Measurements from ENCODE around the gene NFKBIE. TPM values are rescaled to one million over a fixed set of nuclear protein-coding genes. Genes with fewer than 3 reads are reported as not detected.
A peak's percentile ranks its signal among the peaks of the same experiment; 100 is the strongest.

The NFKBIE gene
- total and polyA plus RNA-seq, 5 donors from 2014 or later, result 3.6 to 53.8 (median 6.1) TPM

- Histone ChIP-seq H3K27me3 (ENCODE audit: control insufficient read depth, insufficient read depth, low read length) (peaks cover 9% of the 10 kb centered on the region), H3K9me3 (ENCODE audit: control insufficient read depth in 2 of 2, low read length in 2 of 2) (no peaks in the 10 kb centered on the region), H3K27ac (ENCODE audit: insufficient read depth, low read length, poor library complexity, severe bottlenecking) (no peak overlapping the region), H3K36me3 (ENCODE audit: control insufficient read depth, insufficient read depth, low read length) (no peaks in the 10 kb centered on the region), H3K4me1 (ENCODE audit: control insufficient read depth, insufficient read depth, low read length, poor library complexity, severe bottlenecking) (peaks cover 14% of the 10 kb centered on the region), H3K4me3 (ENCODE audit: low read depth, low read length) (no peak overlapping the region)
- DNase-seq (no peak), ATAC-seq (ENCODE audit: low read depth in 2 of 2) (no peak)
- H3K4me1 Mint-ChIP-seq, result peaks cover 0 to 14% (median 0%) of the 10 kb centered on the region in 4 donors
- H3K27ac Mint-ChIP-seq, result no peak overlapping the region
- H3K9me3 Mint-ChIP-seq, result peaks cover 0 to 2% (median 0%) of the 10 kb centered on the region in 7 donors
- peaks cover 62% of the 10 kb centered on the region for H3K27me3 Mint-ChIP-seq
- peaks cover 3% of the 10 kb centered on the region for H3K36me3 Mint-ChIP-seq
- no peak overlapping the region for H3K4me3 Mint-ChIP-seq
Measured at GRCh38 chr6:44275271-44275748, 10.0 kb upstream of the NFKBIE start.

GRCh38 chr6:44273617-44274016 is 8.3 kb upstream of the NFKBIE start:
- no peaks in the 10 kb centered on the region for H3K36me3 ChIP-seq (ENCODE audit: control insufficient read depth, insufficient read depth, low read length)
- no peaks in the 10 kb centered on the region for H3K9me3 ChIP-seq (ENCODE audit: control insufficient read depth in 2 of 2, low read length in 2 of 2)
- H3K4me3 Mint-ChIP-seq, result peak overlapping the region in 1 of 4 donors; percentile 90
- H3K9me3 Mint-ChIP-seq, result peaks cover 0 to 2% (median 0%) of the 10 kb centered on the region in 7 donors
- ATAC-seq (ENCODE audit: low read depth in 2 of 2), result no peak
- H3K27ac Mint-ChIP-seq, result no peak overlapping the region
- peaks cover 0 to 23% (median 10%) of the 10 kb centered on the region in 4 donors for H3K4me1 Mint-ChIP-seq
- peaks cover 23% of the 10 kb centered on the region for H3K27me3 ChIP-seq (ENCODE audit: control insufficient read depth, insufficient read depth, low read length)
- no peak overlapping the region for H3K27ac ChIP-seq (ENCODE audit: insufficient read depth, low read length, poor library complexity, severe bottlenecking)
- H3K27me3 Mint-ChIP-seq, result peaks cover 71% of the 10 kb centered on the region
- peaks cover 3% of the 10 kb centered on the region for H3K36me3 Mint-ChIP-seq
- H3K4me1 ChIP-seq (ENCODE audit: control insufficient read depth, insufficient read depth, low read length, poor library complexity, severe bottlenecking), result peaks cover 14% of the 10 kb centered on the region
- H3K4me3 ChIP-seq (ENCODE audit: low read depth, low read length), result no peak overlapping the region
- DNase-seq, result no peak

- Mint-ChIP-seq H3K9me3 (peaks cover 0 to 2% (median 0%) of the 10 kb centered on the region in 7 donors), H3K27me3 (peaks cover 70% of the 10 kb centered on the region), H3K27ac (no peak overlapping the region), H3K4me1 (peaks cover 0 to 23% (median 10%) of the 10 kb centered on the region in 4 donors), H3K4me3 (peak overlapping the region in 2 of 4 donors; percentile 16 to 90), H3K36me3 (peaks cover 3% of the 10 kb centered on the region)
- Histone ChIP-seq H3K27ac (ENCODE audit: insufficient read depth, low read length, poor library complexity, severe bottlenecking) (no peak overlapping the region), H3K27me3 (ENCODE audit: control insufficient read depth, insufficient read depth, low read length) (peaks cover 23% of the 10 kb centered on the region), H3K9me3 (ENCODE audit: control insufficient read depth in 2 of 2, low read length in 2 of 2) (no peaks in the 10 kb centered on the region), H3K36me3 (ENCODE audit: control insufficient read depth, insufficient read depth, low read length) (no peaks in the 10 kb centered on the region), H3K4me3 (ENCODE audit: low read depth, low read length) (no peak overlapping the region), H3K4me1 (ENCODE audit: control insufficient read depth, insufficient read depth, low read length, poor library complexity, severe bottlenecking) (peaks cover 14% of the 10 kb centered on the region)
- no peak for DNase-seq
- no peak for ATAC-seq (ENCODE audit: low read depth in 2 of 2)
Measured at GRCh38 chr6:44272999-44273566, 7.7 kb upstream of the NFKBIE start.

- Histone ChIP-seq H3K9me3 (ENCODE audit: control insufficient read depth in 2 of 2, low read length in 2 of 2) (no peaks in the 10 kb centered on the region), H3K27ac (ENCODE audit: insufficient read depth, low read length, poor library complexity, severe bottlenecking) (no peak overlapping the region), H3K27me3 (ENCODE audit: control insufficient read depth, insufficient read depth, low read length) (peaks cover 22% of the 10 kb centered on the region), H3K36me3 (ENCODE audit: control insufficient read depth, insufficient read depth, low read length) (no peaks in the 10 kb centered on the region), H3K4me3 (ENCODE audit: low read depth, low read length) (no peak overlapping the region), H3K4me1 (ENCODE audit: control insufficient read depth, insufficient read depth, low read length, poor library complexity, severe bottlenecking) (peaks cover 14% of the 10 kb centered on the region)
- no peak for DNase-seq
- no peak overlapping the region for H3K27ac Mint-ChIP-seq
- peak overlapping the region in 2 of 4 donors; percentile 16 to 90 for H3K4me3 Mint-ChIP-seq
- peaks cover 3% of the 10 kb centered on the region for H3K36me3 Mint-ChIP-seq
- peaks cover 0 to 2% (median 0%) of the 10 kb centered on the region in 7 donors for H3K9me3 Mint-ChIP-seq
- H3K27me3 Mint-ChIP-seq, result peaks cover 71% of the 10 kb centered on the region
- peaks cover 0 to 27% (median 13%) of the 10 kb centered on the region in 4 donors for H3K4me1 Mint-ChIP-seq
- ATAC-seq (ENCODE audit: low read depth in 2 of 2), result no peak
Measured at GRCh38 chr6:44272529-44272928, 7.2 kb upstream of the NFKBIE start.

GRCh38 chr6:44271914-44272313 is 6.6 kb upstream of the NFKBIE start:
- H3K27ac Mint-ChIP-seq, result no peak overlapping the region
- H3K4me3 Mint-ChIP-seq, result peak overlapping the region in 2 of 4 donors; percentile 31 to 90

GRCh38 chr6:44271406-44271723 is 6.0 kb upstream of the NFKBIE start:
- Mint-ChIP-seq H3K27me3 (peaks cover 63% of the 10 kb centered on the region), H3K36me3 (peaks cover 3% of the 10 kb centered on the region), H3K4me1 (peaks cover 0 to 34% (median 13%) of the 10 kb centered on the region in 4 donors), H3K4me3 (peak overlapping the region in 3 of 4 donors; percentile 43 to 78 (median 64)), H3K27ac (no peak overlapping the region), H3K9me3 (peaks cover 0 to 2% (median 0%) of the 10 kb centered on the region in 7 donors)
- Histone ChIP-seq H3K4me1 (ENCODE audit: control insufficient read depth, insufficient read depth, low read length, poor library complexity, severe bottlenecking) (peaks cover 14% of the 10 kb centered on the region), H3K36me3 (ENCODE audit: control insufficient read depth, insufficient read depth, low read length) (no peaks in the 10 kb centered on the region), H3K4me3 (ENCODE audit: low read depth, low read length) (no peak overlapping the region), H3K9me3 (ENCODE audit: control insufficient read depth in 2 of 2, low read length in 2 of 2) (no peaks in the 10 kb centered on the region), H3K27ac (ENCODE audit: insufficient read depth, low read length, poor library complexity, severe bottlenecking) (no peak overlapping the region), H3K27me3 (ENCODE audit: control insufficient read depth, insufficient read depth, low read length) (peaks cover 21% of the 10 kb centered on the region)
- ATAC-seq (ENCODE audit: low read depth in 2 of 2) (no peak), DNase-seq (no peak)

More at GRCh38 chr6:44271914-44272313, 6.6 kb upstream of the NFKBIE start:
- Mint-ChIP-seq H3K9me3 (peaks cover 0 to 2% (median 0%) of the 10 kb centered on the region in 7 donors), H3K36me3 (peaks cover 3% of the 10 kb centered on the region), H3K27me3 (peaks cover 67% of the 10 kb centered on the region), H3K4me1 (peaks cover 0 to 32% (median 13%) of the 10 kb centered on the region in 4 donors)
- Histone ChIP-seq H3K4me1 (ENCODE audit: control insufficient read depth, insufficient read depth, low read length, poor library complexity, severe bottlenecking) (peaks cover 14% of the 10 kb centered on the region), H3K4me3 (ENCODE audit: low read depth, low read length) (no peak overlapping the region), H3K36me3 (ENCODE audit: control insufficient read depth, insufficient read depth, low read length) (no peaks in the 10 kb centered on the region), H3K27ac (ENCODE audit: insufficient read depth, low read length, poor library complexity, severe bottlenecking) (no peak overlapping the region), H3K9me3 (ENCODE audit: control insufficient read depth in 2 of 2, low read length in 2 of 2) (no peaks in the 10 kb centered on the region), H3K27me3 (ENCODE audit: control insufficient read depth, insufficient read depth, low read length) (peaks cover 21% of the 10 kb centered on the region)
- ATAC-seq (ENCODE audit: low read depth in 2 of 2) (no peak), DNase-seq (no peak)

- peaks cover 13% of the 10 kb centered on the region for H3K4me1 ChIP-seq (ENCODE audit: control insufficient read depth, insufficient read depth, low read length, poor library complexity, severe bottlenecking)
- DNase-seq (no peak), ATAC-seq (ENCODE audit: low read depth in 2 of 2) (no peak)
- no peaks in the 10 kb centered on the region for H3K36me3 ChIP-seq (ENCODE audit: control insufficient read depth, insufficient read depth, low read length)
- Mint-ChIP-seq H3K4me3 (peak overlapping the region; percentile 43 to 78 (median 70)), H3K36me3 (peaks cover 3% of the 10 kb centered on the region), H3K27me3 (peaks cover 63% of the 10 kb centered on the region), H3K9me3 (peaks cover 0 to 2% (median 0%) of the 10 kb centered on the region in 7 donors), H3K4me1 (peaks cover 0 to 37% (median 15%) of the 10 kb centered on the region in 4 donors), H3K27ac (peak overlapping the region in 1 of 3 donors; percentile 45)
- H3K27me3 ChIP-seq (ENCODE audit: control insufficient read depth, insufficient read depth, low read length), result peaks cover 21% of the 10 kb centered on the region
- H3K9me3 ChIP-seq (ENCODE audit: control insufficient read depth in 2 of 2, low read length in 2 of 2), result no peaks in the 10 kb centered on the region
- H3K27ac ChIP-seq (ENCODE audit: insufficient read depth, low read length, poor library complexity, severe bottlenecking), result no peak overlapping the region
- no peak overlapping the region for H3K4me3 ChIP-seq (ENCODE audit: low read depth, low read length)
Measured at GRCh38 chr6:44270526-44271405, 5.4 kb upstream of the NFKBIE start.
